Urinary bladder (tissue), 4 donors: ENCODE results near the gene RANBP2. TPM values are rescaled to one million over a fixed set of nuclear protein-coding genes. Genes with fewer than 3 reads are reported as not detected.
"Not testable (repeated sequence)": the region's sequence is repeated elsewhere in the genome, so short reads cannot be mapped to it uniquely, and the experiment has no call there.

Source experiments
- DNase-seq: peaks from one replicate; pipeline ENCODE4 v3.0.0-alpha.2; 2015; ENCODE audit errors: extremely low spot score
- H3K27ac ChIP-seq: one replicate; pipeline ENCODE4 v1.5.1; 2013; ENCODE audit warnings: low read depth, mild to moderate bottlenecking, moderate library complexity
- H3K36me3 ChIP-seq: one replicate; pipeline ENCODE4 v1.6.1; 2013; ENCODE audit warnings: mild to moderate bottlenecking, moderate library complexity; ENCODE audit not compliant: insufficient read depth
- H3K4me1 ChIP-seq: one replicate; pipeline ENCODE4 v1.6.1; 2013; ENCODE audit warnings: mild to moderate bottlenecking, moderate library complexity; ENCODE audit not compliant: insufficient read depth
- H3K4me3 ChIP-seq: one replicate; pipeline ENCODE4 v1.5.1; 2013; ENCODE audit warnings: low read depth, low read length
- whole genome bisulfite sequencing: extraction: QIAGEN DNeasy Blood & Tissue Kit; methylation state at CpG from one replicate; pipeline ENCODE4 v1.1.7; 2013; 5-methylcytosine and 5-hydroxymethylcytosine counted together
- polyA plus RNA-seq: library from polyadenylated mRNA; stranded (reverse); fragments of 200-250 nt; gene quantifications from one replicate; pipeline ENCODE4 v1.2.3, GENCODE V29; 2013
- total RNA-seq: library from RNA; depleted of rRNA; stranded (reverse); fragments of >200 nt; gene quantifications from one replicate; pipeline ENCODE4 v1.2.3, GENCODE V29; 2014
- donor health status: healthy with polysubstance abuse.
- donor health status: healthy.

Gene RANBP2
- total and polyA plus RNA-seq, 2 donors, result 19.2 to 121 TPM

DNA sequence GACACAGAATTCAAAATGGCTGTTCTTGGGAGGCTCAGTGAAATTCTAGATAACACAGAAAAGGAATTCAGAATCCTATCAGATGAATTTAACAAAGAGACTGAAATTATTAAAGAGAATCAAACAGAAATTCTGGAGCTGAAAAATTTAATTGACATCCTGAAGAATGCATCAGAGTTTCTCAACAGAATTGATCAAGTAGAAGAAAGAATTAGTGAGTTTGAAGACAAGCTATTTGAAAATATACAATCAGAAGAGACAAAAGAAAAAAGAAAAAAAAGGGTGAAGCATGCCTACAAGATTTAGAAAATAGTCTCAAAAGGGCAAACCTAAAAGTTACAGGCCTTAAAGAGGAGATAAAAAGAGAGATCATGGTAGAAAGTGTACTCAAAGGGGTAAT, 12.0 kb upstream of the RANBP2 start:
- Histone ChIP-seq H3K4me3 (no peak overlapping the region), H3K4me1 (no peaks in the 10 kb centered on the region), H3K27ac (no peak overlapping the region), H3K36me3 (no peaks in the 10 kb centered on the region)
- no peak for DNase-seq

DNA sequence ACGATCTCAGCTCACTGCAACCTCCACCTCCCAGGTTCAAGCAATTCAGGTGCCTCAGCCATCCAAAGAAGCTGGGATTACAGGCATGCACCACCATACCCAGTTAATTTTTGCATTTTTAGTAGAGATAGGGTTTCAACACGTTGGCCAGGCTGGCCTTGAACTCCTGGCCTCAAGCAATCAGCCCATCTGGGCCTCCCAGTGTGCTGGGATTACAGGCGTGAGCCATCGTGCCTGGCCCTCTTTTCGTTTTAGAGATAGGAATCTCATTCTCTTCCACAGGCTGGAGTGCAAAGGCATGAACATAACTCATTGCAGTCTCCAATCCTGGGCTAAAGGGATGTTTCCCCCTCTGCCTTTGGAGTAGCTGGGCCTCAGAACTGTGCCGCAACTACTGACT, 2.3 kb upstream of the RANBP2 start:
- not testable (repeated sequence) for H3K4me3 ChIP-seq, H3K36me3 ChIP-seq, DNase-seq, H3K27ac ChIP-seq, H3K4me1 ChIP-seq
- 64% methylated on average over 6 of the region's 6 CpGs for WGBS

DNA sequence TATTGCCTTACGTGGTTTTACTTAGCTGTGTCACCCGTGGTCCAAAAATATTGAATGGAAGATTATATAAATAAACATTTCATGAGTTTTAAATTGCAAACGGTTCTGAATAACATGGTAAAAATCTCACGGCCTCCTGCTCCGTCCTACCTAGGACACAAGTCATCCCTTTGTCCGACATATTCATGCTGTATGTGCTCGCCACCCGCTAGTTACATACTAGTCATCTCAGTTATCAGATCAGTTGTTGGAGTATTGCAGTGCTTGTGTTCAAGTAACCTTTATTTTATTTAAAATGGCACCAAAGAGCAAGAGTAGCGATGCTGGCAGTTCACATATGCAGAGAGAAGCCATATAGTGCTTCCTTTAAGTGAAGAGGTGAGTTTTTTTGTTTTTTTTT, 6.8 kb downstream of the RANBP2 start:
- H3K4me3 ChIP-seq, DNase-seq, H3K27ac ChIP-seq, H3K36me3 ChIP-seq, H3K4me1 ChIP-seq: not testable (repeated sequence)
- 76% methylated on average over 9 of the region's 9 CpGs for WGBS

DNA sequence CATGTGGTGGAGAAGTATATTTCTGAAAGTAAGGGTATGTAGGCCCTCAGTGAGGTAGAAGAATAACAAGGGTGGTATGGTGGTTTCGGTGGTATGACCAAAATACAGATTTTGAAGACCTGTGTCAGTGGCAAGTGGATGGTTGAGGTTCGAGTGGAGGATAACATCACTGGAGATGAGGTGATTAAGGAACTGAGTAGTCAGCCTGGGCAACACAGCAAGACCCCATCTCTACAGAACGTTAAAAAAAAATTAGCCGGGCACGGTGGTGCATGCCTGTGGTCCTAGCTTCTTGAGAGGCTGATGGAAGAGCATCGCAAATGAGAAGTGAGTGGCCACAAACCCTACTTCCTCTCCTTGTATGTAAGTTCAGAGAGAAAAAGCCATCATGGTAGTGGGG, 15.4 kb downstream of the RANBP2 start:
- not testable (repeated sequence) for DNase-seq, H3K4me3 ChIP-seq, H3K36me3 ChIP-seq, H3K4me1 ChIP-seq, H3K27ac ChIP-seq
- 98% methylated on average over 6 of the region's 6 CpGs for WGBS

DNA sequence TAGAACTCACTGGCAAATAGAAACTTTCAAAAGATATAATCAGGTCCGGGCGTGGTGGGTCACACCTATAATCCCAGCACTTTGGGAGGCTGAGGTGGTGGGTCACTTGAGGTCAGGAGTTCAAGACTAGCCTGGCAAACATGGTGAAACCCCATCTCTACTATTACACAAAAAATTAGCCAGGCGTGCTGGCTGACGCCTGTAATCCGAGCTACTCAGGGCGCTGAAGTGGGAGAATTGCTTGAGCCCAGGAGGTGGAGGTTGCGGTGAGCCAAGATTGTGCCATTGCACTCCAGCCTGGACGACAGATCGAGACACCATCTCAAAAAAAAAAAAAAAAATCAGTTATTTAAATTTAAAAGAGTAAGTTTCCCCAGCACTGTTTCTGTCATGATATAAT, 38.7 kb downstream of the RANBP2 start:
- 94% methylated on average over 9 of the region's 9 CpGs for WGBS
- H3K4me1 ChIP-seq, DNase-seq, H3K27ac ChIP-seq, H3K36me3 ChIP-seq, H3K4me3 ChIP-seq: not testable (repeated sequence)

DNA sequence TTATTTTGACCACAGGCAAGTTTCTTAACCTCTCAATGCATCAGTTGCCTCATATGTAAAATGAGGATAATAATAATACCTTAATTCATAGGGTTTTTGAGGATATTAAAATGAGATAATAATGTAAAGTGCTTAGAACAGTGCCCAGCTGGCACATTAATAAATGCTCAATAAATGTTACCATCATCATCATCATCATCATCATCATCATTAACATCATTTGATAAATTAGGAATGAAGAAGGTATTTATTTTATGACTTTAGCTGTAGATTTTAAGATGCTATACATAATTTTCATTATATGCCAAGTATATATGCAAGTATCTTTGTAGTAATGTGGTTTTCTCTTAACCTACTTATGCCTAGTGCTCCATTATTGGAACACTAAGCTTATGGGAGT, 43.3 kb downstream of the RANBP2 start:
- H3K4me3 ChIP-seq, DNase-seq, H3K27ac ChIP-seq, H3K36me3 ChIP-seq, H3K4me1 ChIP-seq: not testable (repeated sequence)

DNA sequence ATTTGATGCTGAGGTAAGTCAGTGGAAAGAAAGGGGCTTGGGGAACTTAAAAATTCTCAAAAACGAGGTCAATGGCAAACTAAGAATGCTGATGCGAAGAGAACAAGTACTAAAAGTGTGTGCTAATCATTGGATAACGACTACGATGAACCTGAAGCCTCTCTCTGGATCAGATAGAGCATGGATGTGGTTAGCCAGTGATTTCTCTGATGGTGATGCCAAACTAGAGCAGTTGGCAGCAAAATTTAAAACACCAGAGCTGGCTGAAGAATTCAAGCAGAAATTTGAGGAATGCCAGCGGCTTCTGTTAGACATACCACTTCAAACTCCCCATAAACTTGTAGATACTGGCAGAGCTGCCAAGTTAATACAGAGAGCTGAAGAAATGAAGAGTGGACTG, 47.4 kb downstream of the RANBP2 start:
- not testable (repeated sequence) for H3K27ac ChIP-seq, H3K4me1 ChIP-seq, DNase-seq, H3K4me3 ChIP-seq, H3K36me3 ChIP-seq
- WGBS, result 94% methylated on average over 5 of the region's 5 CpGs

DNA sequence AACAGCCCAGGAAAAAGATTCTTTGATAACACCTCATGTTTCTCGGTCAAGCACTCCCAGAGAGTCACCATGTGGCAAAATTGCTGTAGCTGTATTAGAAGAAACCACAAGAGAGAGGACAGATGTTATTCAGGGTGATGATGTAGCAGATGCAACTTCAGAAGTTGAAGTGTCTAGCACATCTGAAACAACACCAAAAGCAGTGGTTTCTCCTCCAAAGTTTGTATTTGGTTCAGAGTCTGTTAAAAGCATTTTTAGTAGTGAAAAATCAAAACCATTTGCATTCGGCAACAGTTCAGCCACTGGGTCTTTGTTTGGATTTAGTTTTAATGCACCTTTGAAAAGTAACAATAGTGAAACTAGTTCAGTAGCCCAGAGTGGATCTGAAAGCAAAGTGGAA, 48.6 kb downstream of the RANBP2 start:
- not testable (repeated sequence) for DNase-seq, H3K4me3 ChIP-seq, H3K4me1 ChIP-seq, H3K36me3 ChIP-seq, H3K27ac ChIP-seq
- 88% methylated on average over 1 of the region's 2 CpGs for whole genome bisulfite sequencing

DNA sequence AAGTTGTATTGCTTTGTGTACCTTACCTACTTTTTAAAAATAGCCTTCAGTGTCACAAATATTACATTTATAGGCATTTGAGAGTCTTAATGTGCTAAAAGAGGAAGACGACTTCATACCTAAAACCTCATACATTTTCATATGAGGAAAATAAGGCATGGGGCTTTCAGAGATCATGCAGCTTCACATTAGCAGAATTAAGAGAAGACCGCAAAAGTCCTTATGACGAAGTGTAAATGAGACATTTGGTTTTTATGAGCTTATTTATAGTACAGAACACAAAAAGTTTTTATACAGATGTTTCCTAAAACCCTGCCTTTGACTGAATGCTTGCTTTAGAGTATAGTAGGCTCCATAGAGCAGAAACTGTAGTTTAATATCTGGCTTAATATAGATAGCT, 57.2 kb downstream of the RANBP2 start:
- WGBS, result 83% methylated on average over 3 of the region's 3 CpGs
- no peak overlapping the region for H3K4me3 ChIP-seq
- H3K4me1 ChIP-seq, result no peaks in the 10 kb centered on the region
- no peaks in the 10 kb centered on the region for H3K36me3 ChIP-seq
- DNase-seq, result no peak
- H3K27ac ChIP-seq, result no peak overlapping the region

DNA sequence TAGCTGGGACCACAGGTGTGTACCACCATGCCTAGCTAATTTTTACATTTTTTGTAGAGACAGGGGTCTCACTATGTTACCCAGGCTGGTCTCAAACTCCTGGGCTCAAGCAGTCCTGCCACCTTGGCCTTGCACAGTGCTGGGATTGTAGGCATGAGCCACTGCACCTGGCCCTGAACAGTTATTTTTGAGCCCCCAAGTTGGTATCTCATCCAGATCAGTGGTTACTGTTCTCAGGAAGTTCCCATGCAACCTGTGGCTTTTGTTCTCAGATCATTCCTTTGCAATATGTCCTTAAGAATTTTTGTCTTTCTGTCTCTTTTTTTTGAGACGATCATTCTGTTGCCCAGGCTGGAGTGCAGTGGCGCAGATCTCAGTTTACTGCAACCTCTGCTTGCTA, 59.6 kb downstream of the RANBP2 start:
- 93% methylated on average over 2 of the region's 2 CpGs for WGBS
- no peak overlapping the region for H3K27ac ChIP-seq
- no peak for DNase-seq
- no peaks in the 10 kb centered on the region for H3K4me1 ChIP-seq
- no peak overlapping the region for H3K4me3 ChIP-seq
- peaks cover 2% of the 10 kb centered on the region for H3K36me3 ChIP-seq

DNA sequence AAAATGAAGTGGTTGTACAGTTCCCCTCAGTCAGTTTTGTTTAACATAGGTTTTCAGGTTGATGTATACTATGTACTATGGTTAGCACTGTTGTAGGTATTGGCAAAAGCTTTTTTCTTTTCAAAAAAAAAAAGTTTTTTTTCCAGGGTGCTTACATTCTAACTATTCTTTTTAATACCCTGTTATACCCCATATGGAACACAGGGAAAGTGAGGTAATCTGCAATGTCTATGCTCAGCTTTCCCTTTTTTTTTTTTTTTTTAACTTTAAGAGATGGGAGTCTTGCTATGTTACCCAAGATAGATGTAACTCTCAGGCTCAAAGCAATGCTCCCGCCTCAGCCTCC, 66.7 kb downstream of the RANBP2 start:
- WGBS, result 2% methylated on average over 1 of the region's 1 CpG
- Histone ChIP-seq H3K4me3 (peak overlapping the region; percentile 95), H3K4me1 (no peaks in the 10 kb centered on the region), H3K36me3 (peaks cover 7% of the 10 kb centered on the region), H3K27ac (no peak overlapping the region)
- no peak for DNase-seq

DNA sequence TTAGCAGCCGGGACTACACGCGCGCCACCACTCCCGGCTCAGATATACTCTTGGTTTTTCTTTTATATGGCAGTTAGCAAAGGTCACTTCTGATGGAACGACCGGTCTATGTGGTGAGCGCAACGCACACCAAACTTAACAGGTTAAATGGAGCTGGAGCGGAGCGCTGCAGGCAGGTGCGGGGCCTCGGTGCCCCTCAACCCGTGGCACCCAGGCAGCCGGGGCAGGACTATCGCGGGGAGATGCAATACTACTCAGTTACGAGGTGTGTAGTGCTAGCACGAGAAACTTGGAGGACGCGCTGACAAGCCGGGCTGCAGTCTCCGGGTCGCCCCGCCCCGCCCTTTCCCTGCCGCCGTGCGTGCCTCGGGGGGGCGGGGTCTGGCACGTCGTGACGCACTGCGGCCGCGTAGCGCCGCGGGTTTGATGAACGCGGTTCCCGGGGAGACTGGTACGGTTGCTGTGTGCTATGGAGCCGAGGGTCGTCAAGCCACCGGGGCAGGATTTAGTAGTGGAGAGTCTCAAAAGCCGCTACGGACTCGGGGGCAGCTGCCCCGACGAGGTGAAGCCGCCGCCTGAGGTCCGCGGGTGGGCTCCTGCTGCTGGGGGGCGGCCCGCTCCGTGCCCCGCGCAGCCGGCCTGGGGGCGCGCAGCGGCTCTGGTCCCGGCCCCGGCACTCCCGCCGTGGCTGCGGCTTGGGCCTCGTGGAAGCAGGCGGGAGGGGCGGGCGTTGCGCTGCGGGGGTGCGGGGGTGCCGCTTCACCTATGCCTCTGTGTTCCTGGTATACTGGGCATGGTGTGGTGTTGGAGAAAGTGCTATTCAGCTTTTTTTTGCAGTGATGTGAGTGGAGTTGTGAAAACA, 67.3 kb downstream of the RANBP2 start, which contains the start of gene CCDC138:
Gene CCDC138 (plus strand): TSS at position 418 of the 862 bp plus-strand sequence. CDS start 52 bp downstream, at position 470.
- H3K36me3 ChIP-seq, result peaks cover 7% of the 10 kb centered on the region
- peak; percentile 74 for DNase-seq
- WGBS, result under 1% methylated on average over 78 of the region's 78 CpGs
- no peaks in the 10 kb centered on the region for H3K4me1 ChIP-seq
- peak within 1 kb of the TSS; percentile 82 for H3K27ac ChIP-seq
- peak within 1 kb of the TSS; percentile 95 for H3K4me3 ChIP-seq

DNA sequence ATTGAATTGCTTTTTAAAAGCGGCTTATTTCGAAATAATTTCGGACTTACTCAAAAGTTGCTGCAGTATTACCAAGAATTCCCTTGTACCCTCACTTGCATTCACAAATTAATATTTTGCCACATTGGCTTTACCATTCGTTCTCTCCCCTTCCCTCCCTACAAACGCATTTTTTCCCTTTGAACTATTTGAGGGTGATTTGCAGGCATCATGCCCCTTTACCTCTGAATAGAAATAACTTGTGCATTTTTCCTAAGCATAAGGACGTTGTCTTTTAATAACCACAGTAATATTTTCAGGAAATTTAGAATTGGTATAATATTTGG, 67.9 kb downstream of the RANBP2 start:
- no peak for DNase-seq
- Histone ChIP-seq H3K4me3 (peak overlapping the region; percentile 95), H3K27ac (no peak overlapping the region), H3K4me1 (no peaks in the 10 kb centered on the region), H3K36me3 (peaks cover 7% of the 10 kb centered on the region)
- 3% methylated on average over 6 of the region's 6 CpGs for WGBS

DNA sequence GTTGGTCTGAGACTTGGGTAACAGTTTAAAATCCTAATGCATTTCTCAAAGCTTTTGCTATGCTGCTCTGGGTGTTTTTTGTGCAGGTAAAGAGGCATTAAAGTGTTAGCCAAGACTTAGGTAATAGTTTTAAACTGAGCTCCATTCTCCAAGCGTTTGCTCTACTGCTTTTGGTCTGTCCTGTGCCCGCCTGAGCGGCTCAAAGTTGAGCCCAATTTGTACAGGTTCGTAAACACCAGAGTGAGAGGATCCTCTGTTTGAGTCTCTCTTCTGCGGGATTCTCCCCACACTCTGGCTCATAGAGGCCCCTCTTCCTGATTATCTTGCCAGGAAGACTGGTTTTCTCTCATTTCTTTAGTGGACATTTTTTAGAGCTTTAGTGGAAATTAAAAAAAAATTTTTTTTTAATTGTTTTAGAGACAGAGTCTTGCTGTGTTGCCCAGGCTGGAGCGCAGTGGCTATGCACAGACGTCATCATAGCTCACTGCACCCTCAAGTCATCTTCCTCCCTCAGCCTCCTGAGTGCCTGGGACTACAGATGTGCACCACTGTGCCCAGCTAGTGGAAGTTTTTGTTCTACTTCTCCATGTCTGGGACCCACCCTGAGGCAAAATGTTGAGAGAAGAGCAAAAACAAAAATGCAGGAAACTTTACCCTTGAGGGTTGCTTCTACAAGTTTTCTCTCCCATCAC, 83.9 kb downstream of the RANBP2 start:
- no peak overlapping the region for H3K4me3 ChIP-seq
- WGBS, result 94% methylated on average over 7 of the region's 7 CpGs
- H3K36me3 ChIP-seq, result no peaks in the 10 kb centered on the region
- no peak for DNase-seq
- H3K4me1 ChIP-seq, result no peaks in the 10 kb centered on the region
- H3K27ac ChIP-seq, result no peak overlapping the region
